ENCODE results near the gene OXER1.

- TF ChIP-seq CTCF (IDR thresholded peaks at IDR 0.05) (no peak), POLR2A (IDR thresholded peaks at IDR 0.05) (no peak)
Observed at GRCh38 chr2:42792087-42792582, 28.2 kb upstream of the OXER1 start.
